Neuron (in vitro differentiated cells): ENCODE results near the gene PNLDC1.
"Not testable (repeated sequence)": the region's sequence is repeated elsewhere in the genome, so short reads cannot be mapped to it uniquely, and the experiment has no call there.

Experiments
- H2AFZ ChIP-seq: one replicate; pipeline ENCODE4 v1.6.1; 2013; ENCODE audit warnings: low read depth, mild to moderate bottlenecking, inconsistent platforms, low read length, moderate library complexity
- H3K27me3 ChIP-seq: one replicate; pipeline ENCODE4 v1.6.1; 2013; ENCODE audit warnings: low read length; ENCODE audit not compliant: insufficient read depth
- H3K36me3 ChIP-seq: one replicate; pipeline ENCODE4 v1.6.1; 2013; ENCODE audit warnings: low read length; ENCODE audit not compliant: insufficient read depth
- H3K4me1 ChIP-seq: one replicate; pipeline ENCODE4 v1.6.1; 2013; ENCODE audit warnings: low read length; ENCODE audit not compliant: insufficient read depth
- H3K4me3 ChIP-seq: 2 replicates; pipeline ENCODE4 v1.5.1; 2013; ENCODE audit warnings: mild to moderate bottlenecking, low read length, moderate library complexity
- H3K9me3 ChIP-seq: one replicate; pipeline ENCODE4 v1.6.1; 2013; ENCODE audit warnings: low read length

Gene PNLDC1

DNA sequence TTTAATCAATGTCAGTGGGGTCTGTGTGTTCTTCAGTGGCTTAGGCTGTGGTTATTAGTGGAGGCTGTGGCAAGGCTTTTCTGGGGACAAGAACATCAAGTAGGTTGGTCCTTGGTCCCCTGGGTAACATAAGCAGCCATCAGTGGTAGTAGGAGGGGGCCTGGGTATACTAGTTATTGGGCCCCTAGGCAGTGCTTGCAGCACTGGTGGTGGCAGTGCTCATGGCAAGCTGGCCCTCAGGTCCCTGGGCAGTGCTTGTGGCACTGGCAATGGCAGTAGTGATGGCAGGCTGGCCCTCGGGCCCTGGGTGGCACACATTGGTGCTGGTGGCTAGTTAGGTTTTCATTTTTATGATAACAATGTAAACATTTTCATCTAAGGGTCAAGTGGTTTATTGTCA, 58.2 kb downstream of the PNLDC1 start:
- Histone ChIP-seq H3K27me3 (no peaks in the 10 kb centered on the region), H3K36me3 (no peaks in the 10 kb centered on the region), H2AFZ (no peak overlapping the region), H3K4me1 (no peaks in the 10 kb centered on the region), H3K4me3 (no peak overlapping the region), H3K9me3 (no peaks in the 10 kb centered on the region)

- no peak overlapping the region for H3K4me3 ChIP-seq
- no peaks in the 10 kb centered on the region for H3K4me1 ChIP-seq
- H2AFZ ChIP-seq, result no peak overlapping the region
- no peaks in the 10 kb centered on the region for H3K27me3 ChIP-seq
- no peaks in the 10 kb centered on the region for H3K9me3 ChIP-seq
- no peaks in the 10 kb centered on the region for H3K36me3 ChIP-seq
These were observed 60.4 kb downstream of the PNLDC1 start for GRCh38 chr6:159860482-159860881.

DNA sequence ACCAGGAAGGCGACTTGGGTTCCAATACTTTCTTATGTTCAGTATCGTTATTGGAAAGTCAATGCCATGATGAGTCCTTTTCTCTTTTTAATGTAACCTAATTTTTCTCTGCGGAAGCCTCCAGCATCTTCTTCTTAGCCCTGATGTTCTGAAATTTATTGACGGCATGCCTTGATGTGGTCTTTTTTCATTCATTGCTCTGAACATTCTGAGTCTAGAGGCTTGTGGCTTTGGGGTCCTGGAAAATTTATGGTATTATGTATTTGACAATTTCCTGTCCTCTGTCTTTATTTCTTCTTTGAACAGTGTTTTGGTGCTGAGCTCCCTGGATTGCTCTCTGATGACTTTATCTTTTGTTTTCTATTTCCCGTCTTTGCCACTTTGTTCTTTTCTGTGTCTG, 62.0 kb downstream of the PNLDC1 start:
- Histone ChIP-seq H3K4me3 (no peak overlapping the region), H3K4me1 (no peaks in the 10 kb centered on the region)

GRCh38 chr6:159863341-159863740, 63.3 kb downstream of the PNLDC1 start:
- not testable (repeated sequence) for H3K27me3 ChIP-seq, H3K36me3 ChIP-seq, H3K4me3 ChIP-seq, H2AFZ ChIP-seq, H3K4me1 ChIP-seq, H3K9me3 ChIP-seq

More for the DNA sequence above, 62.0 kb downstream of the PNLDC1 start:
- Histone ChIP-seq H3K27me3 (no peaks in the 10 kb centered on the region), H3K36me3 (no peaks in the 10 kb centered on the region), H3K9me3 (no peaks in the 10 kb centered on the region), H2AFZ (no peak overlapping the region)

DNA sequence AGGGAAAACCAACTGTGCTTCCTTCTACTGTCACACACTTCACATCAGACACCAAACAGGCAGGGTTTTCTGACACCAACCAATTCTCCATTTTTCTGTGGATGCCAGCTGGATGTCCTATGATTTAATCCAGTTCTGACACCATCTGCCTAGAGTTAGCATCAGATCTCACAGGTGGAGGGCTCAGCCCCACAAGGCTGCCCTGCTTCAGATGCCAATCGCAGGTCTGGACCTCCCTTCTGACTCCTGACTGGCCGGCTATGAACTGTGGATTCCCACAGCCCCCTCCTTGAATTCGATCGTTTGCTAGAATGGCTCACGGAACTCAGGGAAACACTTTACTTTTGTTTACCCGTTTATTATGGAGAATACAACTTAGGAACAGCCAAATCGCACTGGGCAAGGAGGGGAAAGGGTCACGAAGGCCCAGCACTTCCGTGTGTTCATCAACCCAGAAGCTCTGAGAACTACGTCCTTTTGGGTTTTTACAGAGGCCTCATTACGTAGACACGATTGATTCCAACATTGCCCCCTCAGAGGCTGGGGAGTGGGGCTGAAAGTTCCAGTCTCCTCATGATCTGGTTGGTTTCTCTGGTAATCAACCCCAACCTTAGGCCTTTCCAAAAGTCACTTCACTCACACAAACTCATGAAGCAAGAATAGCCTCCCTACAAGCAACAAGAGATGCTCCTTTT, 65.3 kb downstream of the PNLDC1 start:
- Histone ChIP-seq H3K27me3 (no peaks in the 10 kb centered on the region), H3K4me1 (no peaks in the 10 kb centered on the region), H2AFZ (no peak overlapping the region), H3K36me3 (no peaks in the 10 kb centered on the region), H3K9me3 (no peaks in the 10 kb centered on the region), H3K4me3 (no peak overlapping the region)

DNA sequence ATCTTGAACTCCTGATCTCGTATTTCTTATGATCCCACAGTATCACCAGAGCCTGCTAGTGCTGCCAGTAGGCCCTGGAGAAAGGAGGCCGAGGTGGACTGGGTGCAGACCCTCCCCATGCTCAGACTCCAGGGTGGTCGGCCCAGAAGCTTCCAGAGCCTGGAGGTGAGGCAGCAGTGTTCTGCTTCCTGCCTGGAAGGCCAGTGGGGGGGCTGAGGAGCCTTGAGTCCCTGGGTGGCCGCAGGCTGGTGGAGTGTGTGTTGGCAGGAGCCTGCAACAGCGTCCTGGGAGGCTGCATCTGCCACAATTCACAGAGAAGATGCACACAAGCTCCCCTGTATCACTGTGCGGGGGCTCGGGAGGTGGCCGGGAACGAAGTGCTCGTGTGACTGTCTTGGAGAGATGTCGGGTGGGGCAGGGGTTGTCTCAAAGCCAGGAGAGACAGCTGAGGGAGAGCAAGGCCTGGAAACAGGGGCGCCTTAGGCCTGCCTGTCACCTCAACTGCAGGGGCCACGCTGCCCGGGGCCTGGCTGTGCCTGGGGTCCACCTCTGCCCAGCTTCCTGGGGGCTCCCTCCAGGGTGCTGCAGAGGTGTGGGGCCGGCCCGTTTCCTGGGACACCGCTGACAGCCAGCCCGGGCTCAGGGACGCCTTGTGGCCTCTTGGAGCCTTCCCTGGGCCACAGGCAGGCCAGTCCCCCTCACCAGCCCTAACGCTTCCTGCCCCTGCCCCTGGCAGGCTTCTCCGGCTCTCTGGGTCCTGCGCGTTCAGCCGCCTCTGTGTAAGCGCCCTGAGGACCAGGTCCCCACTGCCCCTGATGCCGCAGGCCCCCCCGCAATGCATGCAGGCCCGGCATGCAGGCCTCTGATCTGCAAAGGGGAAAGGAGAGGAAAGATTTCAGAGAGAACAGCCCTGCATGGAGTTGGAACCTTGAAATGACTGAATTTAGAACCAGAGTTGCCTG, 66.5 kb downstream of the PNLDC1 start:
- Histone ChIP-seq H3K36me3 (no peaks in the 10 kb centered on the region), H3K4me1 (no peaks in the 10 kb centered on the region), H3K4me3 (no peak overlapping the region), H3K9me3 (no peaks in the 10 kb centered on the region), H3K27me3 (peaks cover 3% of the 10 kb centered on the region), H2AFZ (no peak overlapping the region)
